ENCODE data around the gene RTP1.

DNA sequence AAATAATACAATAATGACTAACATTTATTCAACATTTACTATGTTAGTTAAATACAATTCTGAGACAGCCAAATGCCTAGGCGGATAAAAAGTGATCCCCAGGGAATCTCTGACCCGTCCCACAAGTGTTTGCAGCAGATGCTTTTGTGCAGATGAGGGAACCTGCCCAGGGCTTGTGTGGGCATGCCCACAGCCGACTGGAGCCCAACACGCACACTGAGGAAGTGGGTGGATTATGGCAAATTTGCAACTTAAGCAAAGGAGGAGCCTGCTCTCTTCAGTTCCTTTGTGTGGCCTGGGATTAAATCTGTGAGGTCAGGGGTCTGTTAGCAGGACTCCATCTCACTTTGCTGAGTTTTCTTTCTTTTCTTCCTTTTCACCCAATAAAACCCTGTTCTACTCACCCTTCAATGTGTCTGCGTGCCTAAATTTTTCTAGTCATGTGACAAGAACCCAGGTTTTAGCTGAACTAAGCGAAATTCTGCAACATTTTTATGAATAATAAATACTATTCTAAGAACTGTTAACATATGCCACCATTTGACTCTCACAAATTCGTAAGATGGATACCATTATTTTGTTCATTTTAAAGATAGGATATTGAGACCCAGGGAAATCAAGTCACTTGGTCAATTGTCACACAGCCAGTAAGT is 13.9 kb upstream of the RTP1 start:
- TF ChIP-seq, protein P1, sequence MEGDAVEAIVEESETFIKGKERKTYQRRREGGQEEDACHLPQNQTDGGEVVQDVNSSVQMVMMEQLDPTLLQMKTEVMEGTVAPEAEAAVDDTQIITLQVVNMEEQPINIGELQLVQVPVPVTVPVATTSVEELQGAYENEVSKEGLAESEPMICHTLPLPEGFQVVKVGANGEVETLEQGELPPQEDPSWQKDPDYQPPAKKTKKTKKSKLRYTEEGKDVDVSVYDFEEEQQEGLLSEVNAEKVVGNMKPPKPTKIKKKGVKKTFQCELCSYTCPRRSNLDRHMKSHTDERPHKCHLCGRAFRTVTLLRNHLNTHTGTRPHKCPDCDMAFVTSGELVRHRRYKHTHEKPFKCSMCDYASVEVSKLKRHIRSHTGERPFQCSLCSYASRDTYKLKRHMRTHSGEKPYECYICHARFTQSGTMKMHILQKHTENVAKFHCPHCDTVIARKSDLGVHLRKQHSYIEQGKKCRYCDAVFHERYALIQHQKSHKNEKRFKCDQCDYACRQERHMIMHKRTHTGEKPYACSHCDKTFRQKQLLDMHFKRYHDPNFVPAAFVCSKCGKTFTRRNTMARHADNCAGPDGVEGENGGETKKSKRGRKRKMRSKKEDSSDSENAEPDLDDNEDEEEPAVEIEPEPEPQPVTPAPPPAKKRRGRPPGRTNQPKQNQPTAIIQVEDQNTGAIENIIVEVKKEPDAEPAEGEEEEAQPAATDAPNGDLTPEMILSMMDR (IDR thresholded peaks at IDR 0.05), result no peak
- TF ChIP-seq POLR2A (IDR thresholded peaks at IDR 0.05), result no peak
